Stomach (tissue), 4 donors: ENCODE data around the gene PCA3.

ENCODE experiments used
- CTCF ChIP-seq, 7 experiments: fragments of 450-650 bp in 4 of 7; fragments of 200-600 bp in 3 of 7; sonication (generic) in 3 of 7; IDR thresholded peaks; one replicate each; pipeline ENCODE4 v1.5.1; 2016 to 2019; ENCODE audit warnings: antibody characterized with exemption in 7 of 7, control low read depth in 2 of 7, mild to moderate bottlenecking in 1 of 7
- POLR2A ChIP-seq, 4 donors: fragments of 450-650 bp; IDR thresholded peaks; one replicate each; pipeline ENCODE4 v1.6.1; 2016; ENCODE audit warnings: antibody characterized with exemption in 4 of 4, control low read depth in 2 of 4, mild to moderate bottlenecking in 1 of 4, moderate library complexity in 1 of 4
- POLR2AphosphoS5 ChIP-seq, 3 donors: sonication (generic); formaldehyde crosslinking; IDR thresholded peaks; one replicate each; pipeline ENCODE4 v1.6.1; 2016; ENCODE audit warnings: antibody characterized with exemption in 3 of 3

- TF ChIP-seq CTCF (IDR thresholded peaks at IDR 0.05) (no peak), POLR2AphosphoS5 (IDR thresholded peaks at IDR 0.05) (no peak), POLR2A (IDR thresholded peaks at IDR 0.05) (no peak)
Observed at GRCh38 chr9:76789840-76790239, 25.6 kb downstream of the PCA3 start.
